WTC11 (cell line): ENCODE data around the gene HCN1. TPM values are rescaled to one million over a fixed set of nuclear protein-coding genes. Genes with fewer than 3 reads are reported as not detected.

ENCODE experiments used
- ATAC-seq: fragments of 200-7000 bp; cut with Tn5 transposase; 2 replicates; pipeline ENCODE4 v1.10.0; 2021; ENCODE audit warnings: mild to moderate bottlenecking, moderate library complexity
- CTCF ChIA-PET: fragments of 300-600 bp; sonication (Branson Sonifier 250); formaldehyde crosslinking; loops from one replicate; lab custom pipeline; 2021; ENCODE audit warnings: antibody characterized with exemption; lab: Charles Lee
- POLR2A ChIA-PET: fragments of 350-600 bp; sonication (Branson Sonifier 250); formaldehyde crosslinking; loops from one replicate; lab custom pipeline; 2021; ENCODE audit warnings: antibody characterized with exemption; lab: Charles Lee
- DNase-seq: peaks from one replicate; pipeline ENCODE4 v3.0.0; 2021; ENCODE audit warnings: low spot score
- H3K27ac Mint-ChIP-seq: 2 replicates; pipeline ENCODE4 v1.8.0; 2021; ENCODE audit warnings: mixed read lengths
- H3K27me3 Mint-ChIP-seq: 2 replicates; pipeline ENCODE4 v1.8.0; 2021; ENCODE audit warnings: low read depth, mild to moderate bottlenecking, moderate library complexity, mixed read lengths
- H3K36me3 Mint-ChIP-seq: 2 replicates; pipeline ENCODE4 v1.8.0; 2021; ENCODE audit warnings: mixed read lengths
- H3K4me1 Mint-ChIP-seq: 2 replicates; pipeline ENCODE4 v1.8.0; 2022; ENCODE audit warnings: mixed read lengths
- H3K4me3 Mint-ChIP-seq: 2 replicates; pipeline ENCODE4 v1.8.0; 2021; ENCODE audit warnings: mild to moderate bottlenecking, moderate library complexity, mixed read lengths
- H3K9me3 Mint-ChIP-seq: 2 replicates; pipeline ENCODE4 v1.8.0; 2021; ENCODE audit warnings: mixed read lengths
- ELF4 ChIP-seq: sonication (generic); formaldehyde crosslinking; IDR thresholded peaks from 2 replicates; pipeline ENCODE4 v1.8.1; 2022; ENCODE audit warnings: low read depth, mild to moderate bottlenecking, moderate library complexity, missing genetic modification reagents
- IRF2 ChIP-seq: sonication (generic); formaldehyde crosslinking; IDR thresholded peaks from 2 replicates; pipeline ENCODE4 v1.8.0; 2022; ENCODE audit warnings: low read depth, missing genetic modification reagents, borderline replicate concordance
- JUN ChIP-seq: sonication (generic); formaldehyde crosslinking; IDR thresholded peaks from 2 replicates; pipeline ENCODE4 v1.8.0; 2023; ENCODE audit warnings: mild to moderate bottlenecking, missing genetic modification reagents
- MYBL2 ChIP-seq: sonication (generic); formaldehyde crosslinking; IDR thresholded peaks from 2 replicates; pipeline ENCODE4 v1.8.1; 2023; ENCODE audit warnings: mild to moderate bottlenecking, moderate library complexity, missing genetic modification reagents
- NFE2L1 ChIP-seq: sonication (generic); formaldehyde crosslinking; IDR thresholded peaks from 2 replicates; pipeline ENCODE4 v1.8.1; 2023; ENCODE audit warnings: missing genetic modification reagents
- NFYB ChIP-seq: sonication (generic); formaldehyde crosslinking; conservative IDR thresholded peaks from 2 replicates; pipeline ENCODE4 v1.8.0; 2022; ENCODE audit warnings: low read depth, missing genetic modification reagents
- NR1H2 ChIP-seq: sonication (generic); formaldehyde crosslinking; IDR thresholded peaks from 2 replicates; pipeline ENCODE4 v1.9.0; 2021; ENCODE audit warnings: mild to moderate bottlenecking, moderate library complexity, missing genetic modification reagents
- SP1 ChIP-seq: sonication (generic); formaldehyde crosslinking; conservative IDR thresholded peaks from 2 replicates; pipeline ENCODE4 v1.8.1; 2022; ENCODE audit warnings: missing genetic modification reagents
- TEAD1 ChIP-seq: sonication (generic); formaldehyde crosslinking; IDR thresholded peaks from 2 replicates; pipeline ENCODE4 v1.8.0; 2022; ENCODE audit warnings: mild to moderate bottlenecking, missing genetic modification reagents
- ZNF138 ChIP-seq: sonication (generic); formaldehyde crosslinking; conservative IDR thresholded peaks from 2 replicates; pipeline ENCODE4 v1.8.1; 2022; ENCODE audit warnings: mild to moderate bottlenecking, moderate library complexity, missing genetic modification reagents
- total RNA-seq: library from RNA; stranded (reverse); gene quantifications from 3 replicates; pipeline ENCODE4 v1.2.3, GENCODE V29; 2021
- TF ChIP-seq, protein P1 (sequence below): fragments of 200-600 bp; IDR thresholded peaks from 2 replicates; pipeline ENCODE4 v1.8.0; 2022; ENCODE audit warnings: antibody characterized with exemption
- TF ChIP-seq, protein P2 (sequence below): sonication (generic); formaldehyde crosslinking; IDR thresholded peaks from 2 replicates; pipeline ENCODE4 v1.8.0; 2022; ENCODE audit warnings: missing genetic modification reagents
- TF ChIP-seq, protein P3 (sequence below): sonication (generic); formaldehyde crosslinking; IDR thresholded peaks from 2 replicates; pipeline ENCODE4 v1.8.1; 2023; ENCODE audit warnings: mild to moderate bottlenecking, moderate library complexity, missing genetic modification reagents
- TF ChIP-seq, protein P4 (sequence below): sonication (generic); formaldehyde crosslinking; IDR thresholded peaks from 2 replicates; pipeline ENCODE4 v1.8.1; 2022; ENCODE audit warnings: mild to moderate bottlenecking, moderate library complexity, missing genetic modification reagents
- TF ChIP-seq, protein P5 (sequence below): sonication (generic); formaldehyde crosslinking; IDR thresholded peaks from 2 replicates; pipeline ENCODE4 v1.8.0; 2022; ENCODE audit warnings: mild to moderate bottlenecking, missing genetic modification reagents
- TF ChIP-seq, protein P6 (sequence below): sonication (generic); formaldehyde crosslinking; IDR thresholded peaks from 2 replicates; pipeline ENCODE4 v1.8.0; 2022; ENCODE audit warnings: mild to moderate bottlenecking, missing genetic modification reagents
- TF ChIP-seq, protein P7 (sequence below): sonication (generic); formaldehyde crosslinking; IDR thresholded peaks from 2 replicates; pipeline ENCODE4 v1.8.1; 2022; ENCODE audit warnings: low read depth, mild to moderate bottlenecking, moderate library complexity, missing genetic modification reagents, borderline replicate concordance

Gene HCN1
- total RNA-seq, 1 experiment from 2014 or later = 2.2 TPM

DNA sequence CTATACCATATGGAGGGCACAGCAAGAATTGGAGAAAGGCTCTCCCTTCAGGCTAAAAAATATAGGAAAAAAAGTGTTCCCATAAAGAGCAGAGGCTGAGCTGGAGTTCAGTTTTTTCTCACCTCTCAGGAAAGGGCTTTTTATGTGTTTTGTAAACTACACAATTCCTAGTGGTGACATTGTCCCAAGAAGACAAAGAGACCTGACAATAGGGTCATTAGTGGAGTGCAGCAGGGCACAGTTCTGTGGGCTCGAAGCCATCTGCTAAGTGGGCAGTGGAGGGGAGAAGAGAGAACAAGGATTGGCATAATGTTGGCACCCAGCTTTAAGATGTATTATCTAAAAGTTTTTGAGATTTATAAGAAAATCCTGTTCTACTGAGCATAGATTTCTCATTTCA is 162.5 kb downstream of the HCN1 start:
- Mint-ChIP-seq H3K36me3 (no peaks in the 10 kb centered on the region), H3K4me3 (no peak overlapping the region), H3K4me1 (peaks cover 24% of the 10 kb centered on the region), H3K27me3 (no peaks in the 10 kb centered on the region), H3K9me3 (no peaks in the 10 kb centered on the region), H3K27ac (no peak overlapping the region)
- CTCF ChIA-PET = interaction anchor here (0.8 to 1.4 kb wide), 2 partner anchors 13 to 599 kb away, joined by 4 read pairs; no protein-coding TSS in a partner anchor
- DNase-seq = no peak
- no peak for ATAC-seq
- POLR2A ChIA-PET = no interaction called here
- no peak for TF ChIP-seq IRF2
- TF ChIP-seq, protein P1, sequence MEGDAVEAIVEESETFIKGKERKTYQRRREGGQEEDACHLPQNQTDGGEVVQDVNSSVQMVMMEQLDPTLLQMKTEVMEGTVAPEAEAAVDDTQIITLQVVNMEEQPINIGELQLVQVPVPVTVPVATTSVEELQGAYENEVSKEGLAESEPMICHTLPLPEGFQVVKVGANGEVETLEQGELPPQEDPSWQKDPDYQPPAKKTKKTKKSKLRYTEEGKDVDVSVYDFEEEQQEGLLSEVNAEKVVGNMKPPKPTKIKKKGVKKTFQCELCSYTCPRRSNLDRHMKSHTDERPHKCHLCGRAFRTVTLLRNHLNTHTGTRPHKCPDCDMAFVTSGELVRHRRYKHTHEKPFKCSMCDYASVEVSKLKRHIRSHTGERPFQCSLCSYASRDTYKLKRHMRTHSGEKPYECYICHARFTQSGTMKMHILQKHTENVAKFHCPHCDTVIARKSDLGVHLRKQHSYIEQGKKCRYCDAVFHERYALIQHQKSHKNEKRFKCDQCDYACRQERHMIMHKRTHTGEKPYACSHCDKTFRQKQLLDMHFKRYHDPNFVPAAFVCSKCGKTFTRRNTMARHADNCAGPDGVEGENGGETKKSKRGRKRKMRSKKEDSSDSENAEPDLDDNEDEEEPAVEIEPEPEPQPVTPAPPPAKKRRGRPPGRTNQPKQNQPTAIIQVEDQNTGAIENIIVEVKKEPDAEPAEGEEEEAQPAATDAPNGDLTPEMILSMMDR = no peak
- no peak for TF ChIP-seq TEAD1 (CRISPR knock-in tag)
- TF ChIP-seq, protein P2, sequence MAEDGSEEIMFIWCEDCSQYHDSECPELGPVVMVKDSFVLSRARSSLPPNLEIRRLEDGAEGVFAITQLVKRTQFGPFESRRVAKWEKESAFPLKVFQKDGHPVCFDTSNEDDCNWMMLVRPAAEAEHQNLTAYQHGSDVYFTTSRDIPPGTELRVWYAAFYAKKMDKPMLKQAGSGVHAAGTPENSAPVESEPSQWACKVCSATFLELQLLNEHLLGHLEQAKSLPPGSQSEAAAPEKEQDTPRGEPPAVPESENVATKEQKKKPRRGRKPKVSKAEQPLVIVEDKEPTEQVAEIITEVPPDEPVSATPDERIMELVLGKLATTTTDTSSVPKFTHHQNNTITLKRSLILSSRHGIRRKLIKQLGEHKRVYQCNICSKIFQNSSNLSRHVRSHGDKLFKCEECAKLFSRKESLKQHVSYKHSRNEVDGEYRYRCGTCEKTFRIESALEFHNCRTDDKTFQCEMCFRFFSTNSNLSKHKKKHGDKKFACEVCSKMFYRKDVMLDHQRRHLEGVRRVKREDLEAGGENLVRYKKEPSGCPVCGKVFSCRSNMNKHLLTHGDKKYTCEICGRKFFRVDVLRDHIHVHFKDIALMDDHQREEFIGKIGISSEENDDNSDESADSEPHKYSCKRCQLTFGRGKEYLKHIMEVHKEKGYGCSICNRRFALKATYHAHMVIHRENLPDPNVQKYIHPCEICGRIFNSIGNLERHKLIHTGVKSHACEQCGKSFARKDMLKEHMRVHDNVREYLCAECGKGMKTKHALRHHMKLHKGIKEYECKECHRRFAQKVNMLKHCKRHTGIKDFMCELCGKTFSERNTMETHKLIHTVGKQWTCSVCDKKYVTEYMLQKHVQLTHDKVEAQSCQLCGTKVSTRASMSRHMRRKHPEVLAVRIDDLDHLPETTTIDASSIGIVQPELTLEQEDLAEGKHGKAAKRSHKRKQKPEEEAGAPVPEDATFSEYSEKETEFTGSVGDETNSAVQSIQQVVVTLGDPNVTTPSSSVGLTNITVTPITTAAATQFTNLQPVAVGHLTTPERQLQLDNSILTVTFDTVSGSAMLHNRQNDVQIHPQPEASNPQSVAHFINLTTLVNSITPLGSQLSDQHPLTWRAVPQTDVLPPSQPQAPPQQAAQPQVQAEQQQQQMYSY (CRISPR knock-in tag) = no peak
- TF ChIP-seq, protein P3, sequence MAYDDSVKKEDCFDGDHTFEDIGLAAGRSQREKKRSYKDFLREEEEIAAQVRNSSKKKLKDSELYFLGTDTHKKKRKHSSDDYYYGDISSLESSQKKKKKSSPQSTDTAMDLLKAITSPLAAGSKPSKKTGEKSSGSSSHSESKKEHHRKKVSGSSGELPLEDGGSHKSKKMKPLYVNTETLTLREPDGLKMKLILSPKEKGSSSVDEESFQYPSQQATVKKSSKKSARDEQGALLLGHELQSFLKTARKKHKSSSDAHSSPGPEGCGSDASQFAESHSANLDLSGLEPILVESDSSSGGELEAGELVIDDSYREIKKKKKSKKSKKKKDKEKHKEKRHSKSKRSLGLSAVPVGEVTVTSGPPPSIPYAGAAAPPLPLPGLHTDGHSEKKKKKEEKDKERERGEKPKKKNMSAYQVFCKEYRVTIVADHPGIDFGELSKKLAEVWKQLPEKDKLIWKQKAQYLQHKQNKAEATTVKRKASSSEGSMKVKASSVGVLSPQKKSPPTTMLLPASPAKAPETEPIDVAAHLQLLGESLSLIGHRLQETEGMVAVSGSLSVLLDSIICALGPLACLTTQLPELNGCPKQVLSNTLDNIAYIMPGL (CRISPR knock-in tag) = no peak
- TF ChIP-seq JUN = no peak
- TF ChIP-seq MYBL2 (CRISPR knock-in tag) = no peak

DNA sequence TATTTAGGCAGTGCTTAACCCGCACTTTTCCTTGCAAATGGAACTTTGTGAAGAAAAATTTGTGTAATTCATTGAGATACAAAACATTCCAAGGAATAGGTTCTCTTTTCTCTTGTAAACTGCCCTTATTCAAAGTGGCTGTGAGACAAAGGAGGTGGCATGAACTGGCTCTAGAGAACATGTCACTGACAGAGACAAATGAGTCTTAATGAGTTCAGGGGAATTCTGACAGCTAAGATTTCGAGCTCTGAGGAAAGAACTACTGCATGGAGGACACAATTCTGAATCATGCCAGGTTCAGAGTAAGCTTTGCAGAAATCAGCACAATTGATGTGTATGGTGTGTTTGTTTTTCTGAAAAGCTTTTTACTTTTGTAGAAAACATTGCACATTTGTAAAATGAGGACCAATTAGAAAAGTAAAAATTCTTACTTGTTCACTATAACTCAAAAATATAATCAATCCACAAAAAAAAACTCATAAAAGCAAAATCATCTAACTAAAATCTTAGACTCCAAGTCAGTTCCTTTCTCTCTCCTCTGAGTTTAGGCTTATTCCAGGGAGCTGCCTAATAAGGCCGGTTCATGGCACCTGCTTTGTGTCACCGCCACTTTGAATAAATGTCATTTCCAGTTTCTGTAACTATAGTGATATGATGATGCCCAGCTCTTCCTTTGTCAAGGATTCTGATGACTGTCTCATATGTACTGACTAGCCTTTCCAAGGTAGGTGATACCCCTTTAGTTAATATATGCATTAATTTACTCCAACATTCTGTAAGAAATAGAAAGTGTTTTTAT is 163.2 kb downstream of the HCN1 start:
- POLR2A ChIA-PET = no interaction called here
- H3K9me3 Mint-ChIP-seq = no peaks in the 10 kb centered on the region
- H3K4me3 Mint-ChIP-seq = no peak overlapping the region
- H3K36me3 Mint-ChIP-seq = no peaks in the 10 kb centered on the region
- H3K4me1 Mint-ChIP-seq = peaks cover 24% of the 10 kb centered on the region
- H3K27ac Mint-ChIP-seq = no peak overlapping the region
- CTCF ChIA-PET = interaction anchor here (0.8 to 1.4 kb wide), 2 partner anchors 12 to 598 kb away, joined by 4 read pairs; no protein-coding TSS in a partner anchor
- ATAC-seq (peak; percentile 78), DNase-seq (no peak)
- H3K27me3 Mint-ChIP-seq = no peaks in the 10 kb centered on the region
- TF ChIP-seq ZNF138 (CRISPR knock-in tag) (no peak), NFE2L1 (CRISPR knock-in tag) (no peak), SP1 (CRISPR knock-in tag) (no peak), NR1H2 (no peak), NFYB (CRISPR knock-in tag) (no peak), ELF4 (no peak)
- TF ChIP-seq, protein P4, sequence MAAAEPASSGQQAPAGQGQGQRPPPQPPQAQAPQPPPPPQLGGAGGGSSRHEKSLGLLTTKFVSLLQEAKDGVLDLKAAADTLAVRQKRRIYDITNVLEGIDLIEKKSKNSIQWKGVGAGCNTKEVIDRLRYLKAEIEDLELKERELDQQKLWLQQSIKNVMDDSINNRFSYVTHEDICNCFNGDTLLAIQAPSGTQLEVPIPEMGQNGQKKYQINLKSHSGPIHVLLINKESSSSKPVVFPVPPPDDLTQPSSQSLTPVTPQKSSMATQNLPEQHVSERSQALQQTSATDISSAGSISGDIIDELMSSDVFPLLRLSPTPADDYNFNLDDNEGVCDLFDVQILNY (CRISPR knock-in tag) = no peak
- TF ChIP-seq, protein P5, sequence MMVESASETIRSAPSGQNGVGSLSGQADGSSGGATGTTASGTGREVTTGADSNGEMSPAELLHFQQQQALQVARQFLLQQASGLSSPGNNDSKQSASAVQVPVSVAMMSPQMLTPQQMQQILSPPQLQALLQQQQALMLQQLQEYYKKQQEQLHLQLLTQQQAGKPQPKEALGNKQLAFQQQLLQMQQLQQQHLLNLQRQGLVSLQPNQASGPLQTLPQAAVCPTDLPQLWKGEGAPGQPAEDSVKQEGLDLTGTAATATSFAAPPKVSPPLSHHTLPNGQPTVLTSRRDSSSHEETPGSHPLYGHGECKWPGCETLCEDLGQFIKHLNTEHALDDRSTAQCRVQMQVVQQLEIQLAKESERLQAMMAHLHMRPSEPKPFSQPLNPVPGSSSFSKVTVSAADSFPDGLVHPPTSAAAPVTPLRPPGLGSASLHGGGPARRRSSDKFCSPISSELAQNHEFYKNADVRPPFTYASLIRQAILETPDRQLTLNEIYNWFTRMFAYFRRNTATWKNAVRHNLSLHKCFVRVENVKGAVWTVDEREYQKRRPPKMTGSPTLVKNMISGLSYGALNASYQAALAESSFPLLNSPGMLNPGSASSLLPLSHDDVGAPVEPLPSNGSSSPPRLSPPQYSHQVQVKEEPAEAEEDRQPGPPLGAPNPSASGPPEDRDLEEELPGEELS (CRISPR knock-in tag) = no peak
- TF ChIP-seq, protein P2 (CRISPR knock-in tag) = no peak
- TF ChIP-seq, protein P6, sequence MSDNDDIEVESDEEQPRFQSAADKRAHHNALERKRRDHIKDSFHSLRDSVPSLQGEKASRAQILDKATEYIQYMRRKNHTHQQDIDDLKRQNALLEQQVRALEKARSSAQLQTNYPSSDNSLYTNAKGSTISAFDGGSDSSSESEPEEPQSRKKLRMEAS (CRISPR knock-in tag) = no peak
- TF ChIP-seq, protein P7, sequence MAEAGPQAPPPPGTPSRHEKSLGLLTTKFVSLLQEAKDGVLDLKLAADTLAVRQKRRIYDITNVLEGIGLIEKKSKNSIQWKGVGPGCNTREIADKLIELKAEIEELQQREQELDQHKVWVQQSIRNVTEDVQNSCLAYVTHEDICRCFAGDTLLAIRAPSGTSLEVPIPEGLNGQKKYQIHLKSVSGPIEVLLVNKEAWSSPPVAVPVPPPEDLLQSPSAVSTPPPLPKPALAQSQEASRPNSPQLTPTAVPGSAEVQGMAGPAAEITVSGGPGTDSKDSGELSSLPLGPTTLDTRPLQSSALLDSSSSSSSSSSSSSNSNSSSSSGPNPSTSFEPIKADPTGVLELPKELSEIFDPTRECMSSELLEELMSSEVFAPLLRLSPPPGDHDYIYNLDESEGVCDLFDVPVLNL (CRISPR knock-in tag) = no peak
